ENCODE measurements around the gene CEP85. TPM values are rescaled to one million over a fixed set of nuclear protein-coding genes. Genes with fewer than 3 reads are reported as not detected.

Gene CEP85
- total RNA-seq, 2 donors from 2014 or later = 6.2 to 6.9 TPM

- no peak overlapping the region for H3K4me3 ChIP-seq
- peak overlapping the region; percentile 84 to 97 (median 95) for H3K27ac ChIP-seq
- no peaks in the 10 kb centered on the region for H3K27me3 ChIP-seq
- no peaks in the 10 kb centered on the region for H3K36me3 ChIP-seq (replicated peaks in 1 of 2; ENCODE audit: insufficient read depth in 1 of 2, low read depth in 2 of 2)
- intact Hi-C loops (cut with DNase I) = loop anchor here (10.0 kb wide), 1 partner anchor 127 kb away; no protein-coding TSS in a partner anchor
- DNase-seq (no peak), ATAC-seq (no peak)
- no peaks in the 10 kb centered on the region for H3K9me3 ChIP-seq
- no peak for TF ChIP-seq CTCF (IDR thresholded peaks at IDR 0.05)
- no peak for TF ChIP-seq POLR2A (IDR thresholded peaks at IDR 0.05)
- H3K4me1 ChIP-seq = peaks cover 63% of the 10 kb centered on the region
- 35 to 50% methylated on average over 1 of the region's 1 CpG for WGBS, 2 donors
Observed at GRCh38 chr1:26277719-26278118, 43.7 kb downstream of the CEP85 start.

GRCh38 chr1:26278303-26278702 lies 44.3 kb downstream of the CEP85 start:
- H3K27me3 ChIP-seq = no peaks in the 10 kb centered on the region
- no peak overlapping the region for H3K4me3 ChIP-seq
- peak overlapping the region in 3 of 4 donors; percentile 95 to 97 (median 95) for H3K27ac ChIP-seq
- H3K9me3 ChIP-seq = no peaks in the 10 kb centered on the region
- intact Hi-C loops (cut with DNase I) = loop anchor here (10.0 kb wide), 1 partner anchor 126 kb away; no protein-coding TSS in a partner anchor
- ATAC-seq (no peak), DNase-seq (no peak)
- H3K4me1 ChIP-seq = peaks cover 63% of the 10 kb centered on the region
- H3K36me3 ChIP-seq (replicated peaks in 1 of 2; ENCODE audit: insufficient read depth in 1 of 2, low read depth in 2 of 2) = no peaks in the 10 kb centered on the region
- no peak for TF ChIP-seq CTCF (IDR thresholded peaks at IDR 0.05)
- TF ChIP-seq POLR2A (IDR thresholded peaks at IDR 0.05) = no peak
- 54 to 56% methylated on average over 4 of the region's 4 CpGs for WGBS, 2 donors

GRCh38 chr1:26278724-26279455 lies 44.9 kb downstream of the CEP85 start:
- peak overlapping the region; percentile 95 to 97 (median 95) for H3K27ac ChIP-seq
- ATAC-seq = no peak
- H3K9me3 ChIP-seq = no peaks in the 10 kb centered on the region
- DNase-seq = peak in 3 of 4 donors; percentile 41 to 77 (median 60)
- 48 to 62% methylated on average over 6 to 9 of the region's 9 CpGs for whole genome bisulfite sequencing, 2 donors
- no peaks in the 10 kb centered on the region for H3K36me3 ChIP-seq (replicated peaks in 1 of 2; ENCODE audit: insufficient read depth in 1 of 2, low read depth in 2 of 2)
- H3K4me1 ChIP-seq = peaks cover 63% of the 10 kb centered on the region
- intact Hi-C loops (cut with DNase I) = loop anchor here (10.0 kb wide), 1 partner anchor 126 kb away; no protein-coding TSS in a partner anchor
- H3K4me3 ChIP-seq = no peak overlapping the region
- TF ChIP-seq CTCF (IDR thresholded peaks at IDR 0.05) (no peak), POLR2A (IDR thresholded peaks at IDR 0.05) (no peak)
- no peaks in the 10 kb centered on the region for H3K27me3 ChIP-seq

- TF ChIP-seq CTCF (IDR thresholded peaks at IDR 0.05) (peak; percentile 12 to 48 (median 38)), POLR2A (IDR thresholded peaks at IDR 0.05) (peak; percentile 98 to 99 (median 98))
- Histone ChIP-seq H3K27ac (peak within 1 kb of the TSS; percentile 95 to 97 (median 95)), H3K27me3 (no peaks in the 10 kb centered on the region), H3K4me3 (peak within 1 kb of the TSS; percentile 20 to 99), H3K4me1 (peaks cover 69% of the 10 kb centered on the region), H3K9me3 (no peaks in the 10 kb centered on the region), H3K36me3 (replicated peaks in 1 of 2; ENCODE audit: insufficient read depth in 1 of 2, low read depth in 2 of 2) (no peaks in the 10 kb centered on the region)
- ATAC-seq (peak; percentile 82), DNase-seq (peak; percentile 90 to 93 (median 92))
- intact Hi-C loops (cut with DNase I) = loop anchor here (10.0 kb wide), 1 partner anchor 125 kb away; no protein-coding TSS in a partner anchor
- WGBS, 2 donors = 1 to 9% methylated on average over 7 to 58 of the region's 66 CpGs
Observed at GRCh38 chr1:26279456-26280332, 45.7 kb downstream of the CEP85 start, which contains the start of gene SH3BGRL3. SH3BGRL3 (plus strand) TSS chr1:26280086; CDS start chr1:26280156, 70 bp downstream.
